Retina (tissue), 1 donor: ENCODE measurements around the gene PEX5L.

Experiments
- DNase-seq: peaks from one replicate; pipeline ENCODE4 v3.0.0-alpha.2; 2016

PEX5L gene

GRCh38 chr3:179885950-179886349, 150.8 kb downstream of the PEX5L start:
- no peak for DNase-seq

DNA sequence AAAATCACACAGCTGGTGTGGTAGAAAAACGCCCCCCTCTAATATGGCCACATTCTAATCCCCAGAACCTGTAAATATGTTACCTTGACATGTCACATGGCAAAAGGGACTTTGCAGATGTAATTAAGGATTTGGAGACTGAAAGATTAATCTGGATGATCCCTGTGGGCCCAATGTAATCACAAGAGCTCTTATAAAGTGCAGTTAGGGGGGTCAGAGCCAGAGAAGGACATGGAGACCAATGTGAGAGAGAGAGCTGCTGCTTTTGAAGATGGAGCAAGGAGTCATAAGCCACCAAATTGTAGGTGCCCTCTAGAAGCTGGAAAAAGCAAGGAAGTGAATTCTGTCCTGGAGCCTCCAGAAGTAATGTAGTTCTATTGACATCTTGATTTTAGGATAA, 152.6 kb downstream of the PEX5L start:
- no peak for DNase-seq

GRCh38 chr3:179882292-179882691, 154.4 kb downstream of the PEX5L start:
- DNase-seq, result peak; percentile 14

DNA sequence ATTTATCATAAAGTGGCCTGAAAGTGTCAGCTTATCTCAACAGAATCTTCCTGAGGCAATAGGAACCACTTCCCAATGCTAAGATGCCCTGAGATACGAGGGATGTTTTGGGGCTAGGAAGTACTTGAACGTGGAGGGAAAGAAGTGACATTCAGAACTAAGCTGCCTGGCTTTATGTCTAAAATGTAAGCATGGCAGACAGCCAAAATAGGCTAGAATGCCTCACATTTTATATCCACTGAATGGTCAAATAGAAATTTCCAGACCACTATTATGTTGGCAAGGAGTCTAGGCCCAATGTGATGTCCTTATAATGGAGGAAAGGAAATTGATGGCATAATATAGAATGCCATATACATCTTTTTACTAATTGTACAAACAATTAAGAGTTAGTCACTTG, 154.9 kb downstream of the PEX5L start:
- DNase-seq, result no peak

GRCh38 chr3:179880868-179881267, 155.9 kb downstream of the PEX5L start:
- DNase-seq, result no peak

DNA sequence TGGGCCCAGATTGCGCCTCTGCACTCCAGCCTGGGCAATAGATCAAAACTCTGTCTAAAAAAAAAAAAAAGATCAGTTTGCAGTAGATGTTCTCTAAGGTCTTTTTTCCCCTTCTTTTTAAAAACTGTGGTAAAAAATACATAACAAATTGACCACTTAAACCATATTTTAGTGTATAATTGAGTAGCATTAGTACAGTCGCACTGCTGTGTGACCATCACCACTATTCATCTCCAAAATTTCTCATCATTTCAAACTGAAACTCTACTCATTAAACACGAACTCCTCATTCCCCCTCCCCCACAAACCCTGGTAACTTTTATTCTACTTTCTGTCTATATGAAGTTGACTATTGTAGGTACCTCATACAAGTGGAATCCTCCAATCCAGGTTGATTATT, 160.3 kb downstream of the PEX5L start:
- DNase-seq, result no peak

- no peak for DNase-seq
Observed at GRCh38 chr3:179872842-179873241, 163.9 kb downstream of the PEX5L start.

DNA sequence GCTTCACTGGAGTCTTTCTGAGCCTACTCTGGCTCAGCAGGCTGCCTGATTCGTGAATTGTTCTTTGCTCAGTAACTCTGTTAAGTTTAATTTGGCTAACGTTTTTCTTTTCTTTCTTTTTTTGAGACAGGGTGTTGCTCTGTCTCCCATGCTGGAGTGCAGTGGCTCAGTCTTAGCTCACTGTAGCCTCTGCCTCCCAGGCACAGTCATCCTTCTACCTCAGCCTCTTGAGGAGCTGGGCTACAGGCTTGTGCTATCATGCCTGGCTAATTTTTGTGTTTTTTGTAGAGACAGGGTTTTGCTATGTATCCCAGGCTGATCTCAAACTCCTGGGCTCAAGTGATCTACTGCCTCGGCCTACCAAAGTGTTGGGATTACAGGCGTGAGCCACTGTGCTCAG, 165.0 kb downstream of the PEX5L start:
- DNase-seq, result no peak

DNA sequence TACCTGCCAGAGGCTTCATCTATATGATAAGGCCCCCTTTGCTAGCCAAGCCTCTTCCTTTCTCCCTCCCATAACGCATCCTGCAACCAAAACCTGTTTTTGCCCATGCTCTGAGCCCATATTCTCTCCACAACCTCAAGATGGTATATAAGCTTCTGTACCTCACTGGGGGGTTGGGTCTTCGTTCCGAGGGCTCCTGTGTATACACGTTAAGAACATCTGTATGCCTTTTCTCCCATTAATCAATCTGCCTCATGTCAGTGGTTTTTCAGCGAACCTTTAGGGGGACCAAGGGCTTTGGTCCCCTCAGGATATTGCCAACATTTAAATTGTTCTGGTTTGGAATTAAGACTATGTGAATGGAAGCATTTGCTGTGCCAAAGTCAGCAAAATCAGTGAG, 168.0 kb downstream of the PEX5L start:
- DNase-seq, result no peak

- no peak for DNase-seq
Observed at GRCh38 chr3:179867961-179868360, 168.8 kb downstream of the PEX5L start.

GRCh38 chr3:179865861-179866505, 170.8 kb downstream of the PEX5L start:
- no peak for DNase-seq

- no peak for DNase-seq
Observed at GRCh38 chr3:179861953-179862352, 174.8 kb downstream of the PEX5L start.

- no peak for DNase-seq
Observed at GRCh38 chr3:179861292-179861691, 175.4 kb downstream of the PEX5L start.

DNA sequence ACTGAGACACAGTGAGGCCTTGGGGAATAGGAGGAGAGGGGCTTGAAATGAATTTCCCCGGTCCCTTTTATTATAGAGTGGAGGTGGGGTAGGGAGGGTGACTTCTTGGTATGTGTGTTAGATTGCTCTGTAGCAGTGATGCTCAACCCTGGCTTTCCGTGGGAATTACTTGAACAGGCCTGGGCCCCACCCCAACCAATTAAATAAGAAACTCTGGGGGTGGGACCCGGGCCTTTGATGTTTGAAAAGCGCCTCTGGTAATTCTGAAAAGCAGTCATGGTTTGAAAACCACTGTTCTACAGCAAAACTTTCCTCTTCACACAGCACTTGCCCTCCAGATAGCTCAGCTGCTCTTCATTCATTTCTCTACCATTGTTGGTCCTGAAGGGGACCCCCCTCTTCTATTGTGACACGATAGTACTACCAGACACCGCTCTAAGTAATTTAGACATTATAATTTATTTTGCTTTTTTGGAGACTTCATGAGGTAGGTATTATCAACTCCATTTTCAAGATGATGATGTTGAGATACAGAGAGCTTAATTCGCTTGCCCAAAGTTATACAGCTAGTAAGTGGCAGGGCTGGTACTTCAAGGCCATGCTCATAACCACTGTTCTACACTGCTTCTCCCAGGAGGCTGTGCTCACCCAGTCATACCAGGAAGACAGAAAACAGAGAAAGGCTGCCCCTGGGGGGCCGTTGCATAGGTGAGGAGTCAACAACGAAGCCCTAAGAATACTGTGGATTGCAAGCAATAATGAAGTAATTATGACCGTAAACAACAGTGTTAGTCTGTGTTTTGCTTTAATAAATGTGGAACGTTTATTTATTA, 176.2 kb downstream of the PEX5L start:
- no peak for DNase-seq

DNA sequence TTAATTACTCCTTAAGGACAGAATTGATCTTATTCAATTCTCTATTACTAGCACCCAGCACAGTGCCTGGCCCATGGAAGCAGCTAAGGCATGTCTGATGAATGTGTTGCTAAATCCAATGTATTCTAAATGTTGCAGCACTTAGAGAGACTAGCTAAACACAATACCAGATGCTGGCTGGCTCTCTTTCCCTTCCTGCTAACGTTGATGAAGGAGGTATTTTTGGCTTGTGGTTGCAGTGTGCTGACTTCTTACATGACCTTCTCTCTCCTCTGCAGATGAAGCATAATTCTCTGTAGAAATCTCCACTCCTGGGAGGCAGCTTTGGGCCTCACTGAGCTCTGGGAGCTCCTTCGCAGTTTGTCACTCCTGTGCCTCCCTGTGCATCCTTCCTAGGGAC, 183.6 kb downstream of the PEX5L start:
- DNase-seq, result no peak

DNA sequence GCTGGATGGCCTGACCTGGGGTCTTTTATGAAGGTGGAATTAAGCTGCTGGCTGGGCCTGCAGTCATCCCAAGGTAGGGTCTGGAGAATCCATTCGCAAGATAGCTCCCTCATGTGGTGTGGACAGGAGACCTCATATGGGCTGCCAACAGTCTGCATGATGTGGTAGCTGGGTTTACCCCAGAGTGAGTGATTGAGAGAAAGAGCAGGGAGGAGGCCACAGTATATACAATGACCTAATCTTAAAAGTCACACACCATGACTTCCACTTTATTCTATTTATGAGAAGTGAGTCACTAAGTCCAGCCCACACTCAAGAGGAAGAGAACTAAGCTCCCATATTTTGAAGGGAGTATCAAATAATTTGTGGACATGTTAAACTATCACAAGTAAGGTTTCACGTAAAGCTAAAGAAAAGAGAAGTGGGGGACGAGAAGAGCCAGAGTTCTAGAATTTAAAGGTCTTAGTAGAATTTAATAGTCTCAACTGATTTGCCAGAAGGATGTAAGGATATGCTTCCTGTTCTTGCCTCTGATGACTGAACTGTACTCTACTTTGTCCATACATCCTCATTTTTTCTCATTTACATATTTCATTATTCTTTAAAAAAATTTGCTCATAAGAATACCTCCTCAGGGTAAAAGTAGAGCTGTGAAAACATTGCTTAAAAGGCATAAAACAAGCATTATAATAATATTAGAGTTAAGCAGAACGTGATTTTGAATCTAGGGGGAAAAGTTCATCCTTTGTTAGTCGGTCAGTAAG, 184.4 kb downstream of the PEX5L start:
- no peak for DNase-seq

DNA sequence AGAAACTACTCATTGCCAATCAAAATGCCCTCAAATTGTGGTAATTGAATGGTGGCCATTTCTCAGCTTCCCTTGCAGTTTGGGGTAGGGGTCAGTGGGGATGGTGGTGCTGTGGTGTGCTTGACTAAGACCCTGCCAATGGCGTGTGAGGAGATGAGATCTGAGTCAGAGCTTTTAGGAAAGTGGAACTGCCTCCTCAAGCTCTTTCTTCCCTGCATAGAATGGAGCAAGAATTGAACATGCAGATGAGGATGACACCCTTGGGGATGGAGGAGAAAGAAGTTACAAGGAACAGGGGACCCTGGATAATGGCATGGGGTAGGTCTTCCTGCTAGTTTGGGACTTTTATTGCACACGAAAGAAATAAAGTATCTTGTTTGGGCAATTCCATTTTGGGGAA, 188.0 kb downstream of the PEX5L start:
- no peak for DNase-seq

DNA sequence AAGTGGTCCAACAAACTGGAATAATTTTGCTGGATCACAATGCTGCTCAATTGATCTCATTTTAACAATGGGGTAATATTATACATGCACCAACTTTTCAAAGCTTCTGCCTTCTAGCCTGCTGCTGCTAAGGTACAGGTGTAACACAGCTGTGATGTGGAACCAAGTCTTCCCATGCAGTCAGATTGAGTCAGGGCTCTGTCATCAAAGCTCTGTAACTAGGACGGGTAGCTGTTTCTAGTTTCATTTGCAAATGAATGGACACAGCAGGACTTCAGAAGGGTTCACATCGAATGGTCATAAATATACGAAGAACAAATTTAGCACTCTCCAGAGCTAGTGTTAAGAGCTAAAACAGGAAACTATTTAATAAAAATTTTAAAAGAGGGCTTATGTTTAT, 194.7 kb downstream of the PEX5L start:
- DNase-seq, result no peak

DNA sequence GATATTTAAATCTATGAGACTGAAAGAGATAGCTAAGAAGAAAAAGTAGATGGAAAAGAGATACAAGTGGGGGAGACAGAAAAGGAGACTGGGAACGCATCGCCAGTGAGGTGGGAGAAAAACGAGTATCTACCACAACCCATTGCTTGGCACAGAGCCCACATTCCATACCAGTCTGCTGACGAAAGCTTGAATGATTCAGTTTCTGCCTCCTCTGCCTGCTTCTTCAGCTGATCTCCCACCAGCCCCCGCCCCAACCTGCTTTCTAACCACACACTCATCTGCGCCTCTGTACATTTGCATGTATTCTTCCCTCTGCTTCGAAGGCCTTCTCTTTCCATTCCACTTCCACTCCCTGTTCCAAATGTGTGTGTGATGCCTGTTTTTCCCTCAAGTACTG, 195.8 kb downstream of the PEX5L start:
- no peak for DNase-seq

DNA sequence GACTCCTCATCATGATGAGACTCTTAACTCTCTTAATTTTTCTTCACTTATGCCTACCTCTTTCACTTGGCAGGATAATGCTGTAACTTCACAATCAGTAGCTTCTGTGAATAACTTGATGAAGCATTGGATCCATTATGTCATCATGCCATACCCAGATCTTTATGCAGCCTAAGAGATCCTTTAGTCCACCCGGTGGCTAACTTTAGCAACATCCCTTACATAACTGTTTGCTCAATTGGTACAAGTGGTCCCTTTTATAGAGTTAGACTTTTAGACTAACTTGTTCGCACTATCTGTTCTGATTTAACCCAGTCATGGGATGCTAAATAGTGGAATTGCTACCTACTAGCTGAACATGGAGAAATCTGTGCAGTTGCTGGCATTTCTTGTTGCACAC, 199.4 kb downstream of the PEX5L start:
- no peak for DNase-seq

DNA sequence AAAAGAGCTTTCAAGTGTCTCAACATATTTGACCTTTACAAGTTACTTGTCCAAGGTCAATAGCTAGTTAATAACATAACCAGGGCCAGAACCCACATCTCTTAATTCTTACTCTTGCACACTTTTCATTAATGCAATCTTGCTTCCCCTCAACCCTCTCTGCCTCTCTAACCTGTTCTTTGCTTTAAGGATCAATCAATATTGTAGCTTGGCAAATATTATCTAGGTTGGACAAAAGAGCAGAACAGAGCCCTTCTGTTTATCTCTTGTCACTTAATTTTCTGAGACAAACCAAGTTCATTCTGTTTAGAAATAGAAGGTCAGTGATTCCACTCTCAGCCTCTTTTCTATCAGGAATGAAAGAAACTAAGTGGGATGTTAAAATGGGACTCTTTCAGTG, 203.4 kb downstream of the PEX5L start:
- no peak for DNase-seq

- no peak for DNase-seq
Observed at GRCh38 chr3:179832333-179832854, 204.3 kb downstream of the PEX5L start.

GRCh38 chr3:179829401-179829800, 207.3 kb downstream of the PEX5L start:
- DNase-seq, result no peak

DNA sequence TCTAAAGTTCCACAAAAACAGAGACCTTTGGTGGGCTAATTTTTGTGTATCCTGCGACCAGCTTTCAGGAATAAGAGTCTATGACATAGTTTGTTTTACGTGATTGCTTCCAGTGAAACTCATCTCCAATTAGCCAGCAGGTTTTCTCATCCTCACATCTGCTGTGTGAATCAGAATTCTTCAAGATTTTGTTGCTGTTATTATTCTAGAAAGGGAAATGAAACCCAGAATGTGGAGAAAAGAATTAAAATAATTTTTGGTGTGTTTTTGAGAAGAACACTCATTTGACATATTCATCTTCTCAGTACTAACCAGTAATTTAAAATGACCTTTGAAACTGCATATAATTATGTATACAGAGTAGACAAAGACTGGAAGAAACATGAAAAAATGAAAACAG, 208.0 kb downstream of the PEX5L start:
- DNase-seq, result no peak
